ENCODE data around the gene MMEL1.

The MMEL1 gene

GRCh38 chr1:2643414-2644077 lies 10.7 kb upstream of the MMEL1 start:
- TF ChIP-seq, protein P1, sequence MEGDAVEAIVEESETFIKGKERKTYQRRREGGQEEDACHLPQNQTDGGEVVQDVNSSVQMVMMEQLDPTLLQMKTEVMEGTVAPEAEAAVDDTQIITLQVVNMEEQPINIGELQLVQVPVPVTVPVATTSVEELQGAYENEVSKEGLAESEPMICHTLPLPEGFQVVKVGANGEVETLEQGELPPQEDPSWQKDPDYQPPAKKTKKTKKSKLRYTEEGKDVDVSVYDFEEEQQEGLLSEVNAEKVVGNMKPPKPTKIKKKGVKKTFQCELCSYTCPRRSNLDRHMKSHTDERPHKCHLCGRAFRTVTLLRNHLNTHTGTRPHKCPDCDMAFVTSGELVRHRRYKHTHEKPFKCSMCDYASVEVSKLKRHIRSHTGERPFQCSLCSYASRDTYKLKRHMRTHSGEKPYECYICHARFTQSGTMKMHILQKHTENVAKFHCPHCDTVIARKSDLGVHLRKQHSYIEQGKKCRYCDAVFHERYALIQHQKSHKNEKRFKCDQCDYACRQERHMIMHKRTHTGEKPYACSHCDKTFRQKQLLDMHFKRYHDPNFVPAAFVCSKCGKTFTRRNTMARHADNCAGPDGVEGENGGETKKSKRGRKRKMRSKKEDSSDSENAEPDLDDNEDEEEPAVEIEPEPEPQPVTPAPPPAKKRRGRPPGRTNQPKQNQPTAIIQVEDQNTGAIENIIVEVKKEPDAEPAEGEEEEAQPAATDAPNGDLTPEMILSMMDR (IDR thresholded peaks at IDR 0.05; ENCODE audit: control insufficient read depth, insufficient read depth, low read depth, low read length, missing control alignments) = no peak
- DNase-seq (ENCODE audit: low read depth) = no peak
- peak overlapping the region; percentile 73 for H3K4me3 ChIP-seq (ENCODE audit: control insufficient read depth, low read depth, low read length)

DNA sequence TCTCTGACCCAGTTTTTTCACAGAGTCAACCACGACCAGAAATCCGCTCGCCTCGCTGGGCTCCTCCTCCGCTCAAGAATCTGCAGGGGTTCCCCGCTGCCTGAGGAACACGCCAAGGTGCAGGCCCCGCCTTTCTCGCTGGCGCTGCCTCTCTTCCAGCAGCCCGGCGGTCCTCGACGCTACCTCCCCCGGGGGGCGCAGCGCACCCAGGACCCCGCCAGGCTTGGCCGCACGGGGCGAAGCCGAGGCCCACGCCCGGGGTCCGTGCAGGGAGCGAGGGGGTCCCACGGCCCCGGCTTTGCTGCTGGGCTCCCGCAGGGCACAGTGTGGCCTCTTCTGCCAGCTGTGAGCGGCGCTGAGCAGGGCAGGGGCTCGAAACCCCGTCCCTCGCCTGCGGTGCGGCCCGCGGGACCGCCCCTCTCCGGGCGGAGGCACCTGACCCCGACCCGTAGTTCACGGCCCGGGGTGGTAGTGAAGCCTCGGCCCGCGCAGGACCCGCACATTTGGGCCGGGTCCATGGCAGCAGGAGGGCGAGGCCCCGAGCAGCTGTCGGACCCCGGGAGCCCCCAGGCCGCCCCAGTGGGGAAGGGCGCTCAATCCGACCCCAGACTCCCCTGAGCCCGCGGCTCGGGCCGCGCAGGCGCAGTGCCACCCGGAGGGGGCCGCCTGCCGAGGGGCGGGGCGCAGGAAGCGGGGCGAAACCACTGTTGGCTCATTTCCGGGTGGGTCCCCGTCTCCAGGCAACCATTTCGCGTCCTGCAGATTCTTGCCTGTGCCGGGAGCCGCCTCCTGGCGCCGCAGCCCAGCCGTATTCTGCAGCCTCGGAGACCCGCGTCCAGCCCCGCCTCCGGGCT lies 10.0 kb upstream of the MMEL1 start:
- peak; percentile 52 for DNase-seq (ENCODE audit: low read depth)
- TF ChIP-seq, protein P1 (IDR thresholded peaks at IDR 0.05; ENCODE audit: control insufficient read depth, insufficient read depth, low read depth, low read length, missing control alignments) = no peak
- H3K4me3 ChIP-seq (ENCODE audit: control insufficient read depth, low read depth, low read length) = peak overlapping the region; percentile 73

DNA sequence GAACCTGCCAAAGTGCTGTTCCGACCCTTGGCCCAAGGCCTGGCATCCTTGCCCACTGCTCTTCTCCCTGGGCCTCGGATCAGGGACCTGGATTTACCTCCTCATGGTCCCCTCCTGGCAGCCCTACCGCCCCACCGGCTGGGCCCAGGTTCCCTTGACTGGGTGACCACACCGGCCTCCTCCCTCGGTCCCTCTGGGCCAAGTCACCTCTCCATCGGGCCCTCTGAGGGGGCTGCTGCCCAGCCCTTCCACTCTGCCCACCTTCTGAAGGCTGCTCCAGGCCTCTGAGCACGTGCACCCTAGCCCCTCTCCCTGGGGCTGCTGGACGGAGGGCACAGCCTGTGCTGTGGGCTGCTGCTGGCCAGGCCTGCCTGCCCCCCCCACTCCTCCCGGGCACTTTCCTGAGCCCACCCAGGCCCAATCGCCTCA lies 9.3 kb upstream of the MMEL1 start:
- H3K4me3 ChIP-seq (ENCODE audit: control insufficient read depth, low read depth, low read length) = peak overlapping the region; percentile 73
- DNase-seq (ENCODE audit: low read depth) = no peak
- TF ChIP-seq, protein P1 (IDR thresholded peaks at IDR 0.05; ENCODE audit: control insufficient read depth, insufficient read depth, low read depth, low read length, missing control alignments) = no peak

DNA sequence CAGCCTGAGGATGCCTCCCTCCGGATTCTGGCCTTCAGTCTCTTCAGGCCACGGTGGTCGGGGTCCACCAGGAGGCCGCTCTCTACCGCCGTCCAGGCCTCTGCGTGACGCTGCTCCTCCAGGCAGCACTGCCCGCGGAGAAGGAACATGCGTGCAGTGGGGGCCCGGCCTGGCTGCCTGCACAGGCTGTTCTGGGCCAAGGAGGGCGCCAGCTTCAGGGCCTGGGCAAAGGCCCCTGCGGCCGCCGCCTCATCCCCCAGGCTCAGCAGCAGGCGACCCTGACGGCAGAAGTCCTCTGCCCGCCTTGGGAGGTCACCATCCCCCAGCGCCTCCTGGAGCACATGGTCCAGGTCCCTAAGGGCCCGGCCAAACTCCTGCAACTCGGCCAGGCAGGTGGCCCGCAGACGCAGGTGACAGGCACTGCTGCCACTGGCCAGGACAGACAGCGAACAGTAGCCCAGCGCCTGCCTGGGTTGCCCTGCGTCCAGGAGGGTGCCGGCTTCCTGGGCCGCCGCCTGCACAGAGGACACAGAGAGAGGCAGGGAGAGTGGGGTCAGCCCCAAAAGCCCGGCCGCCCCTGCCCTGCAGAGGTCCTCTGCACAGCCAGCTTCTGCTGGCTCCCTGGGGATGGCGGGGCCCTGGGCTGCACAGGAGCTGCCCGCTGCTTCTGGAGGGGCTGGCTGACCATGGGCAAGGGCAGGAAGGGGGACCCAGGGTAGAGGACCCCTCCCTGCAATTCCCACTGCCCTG lies 8.7 kb upstream of the MMEL1 start:
- DNase-seq (ENCODE audit: low read depth) = no peak
- H3K4me3 ChIP-seq (ENCODE audit: control insufficient read depth, low read depth, low read length) = peak overlapping the region; percentile 73
- TF ChIP-seq, protein P1 (IDR thresholded peaks at IDR 0.05; ENCODE audit: control insufficient read depth, insufficient read depth, low read depth, low read length, missing control alignments) = no peak

GRCh38 chr1:2640626-2641025 lies 7.8 kb upstream of the MMEL1 start:
- TF ChIP-seq, protein P1 (IDR thresholded peaks at IDR 0.05; ENCODE audit: control insufficient read depth, insufficient read depth, low read depth, low read length, missing control alignments) = no peak
- no peak overlapping the region for H3K4me3 ChIP-seq (ENCODE audit: control insufficient read depth, low read depth, low read length)
- DNase-seq (ENCODE audit: low read depth) = no peak
